OCI-LY3 (cell line): ENCODE results near the gene NXPE3.

Source experiments
- H2AFZ ChIP-seq: fragments of 200-600, 300-600 bp; shearing (Covaris generic); 2 replicates; pipeline ENCODE4 v1.6.0; 2014; ENCODE audit warnings: antibody characterized with exemption, low read depth, low read length
- H3K27ac ChIP-seq: fragments of 200-600, 300-600 bp; sonication (generic); 2 replicates; pipeline ENCODE4 v1.5.1; 2014; ENCODE audit warnings: mild to moderate bottlenecking, low read length, moderate library complexity, mixed read lengths
- H3K27me3 ChIP-seq: fragments of 200-600, 300-600 bp; sonication (generic); 2 replicates; pipeline ENCODE4 v1.6.1; 2014; ENCODE audit warnings: low read depth, low read length, mixed read lengths
- H3K36me3 ChIP-seq: fragments of 200-600, 300-600 bp; sonication (generic); replicated peaks from 2 replicates; pipeline ENCODE3; 2014; ENCODE audit warnings: low read depth, low read length, mixed read lengths
- H3K4me1 ChIP-seq: fragments of 300-600, 200-600 bp; sonication (generic); 2 replicates; pipeline ENCODE4 v1.6.1; 2014; ENCODE audit warnings: low read length, mixed read lengths
- H3K4me2 ChIP-seq: fragments of 200-600, 300-600 bp; sonication (generic); 2 replicates; pipeline ENCODE4 v1.6.1; 2014; ENCODE audit warnings: low read length, mixed read lengths
- H3K4me3 ChIP-seq: fragments of 300-600, 200-600 bp; sonication (generic); 2 replicates; pipeline ENCODE4 v1.5.1; 2014; ENCODE audit warnings: antibody characterized with exemption, mild to moderate bottlenecking, low read length, moderate library complexity
- H3K79me2 ChIP-seq: fragments of 300-600, 200-600 bp; shearing (Covaris generic); 2 replicates; pipeline ENCODE4 v1.6.1; 2014; ENCODE audit warnings: mild to moderate bottlenecking, low read length, mixed read lengths
- H3K9ac ChIP-seq: fragments of 300-600, 200-600 bp; shearing (Covaris generic); 2 replicates; pipeline ENCODE4 v1.6.0; 2014; ENCODE audit warnings: mild to moderate bottlenecking, low read length, moderate library complexity
- H3K9me3 ChIP-seq: fragments of 200-600, 300-600 bp; shearing (Covaris generic); 2 replicates; pipeline ENCODE4 v1.6.1; 2014; ENCODE audit warnings: low read length, mixed read lengths; ENCODE audit not compliant: insufficient read depth
- H4K20me1 ChIP-seq: fragments of 200-600, 300-600 bp; sonication (generic); 2 replicates; pipeline ENCODE4 v1.6.1; 2016; ENCODE audit warnings: low read length, mixed read lengths; ENCODE audit not compliant: insufficient read depth
- EZH2phosphoT487 ChIP-seq: fragments of 200-600 bp; shearing (Covaris generic); IDR thresholded peaks from 2 replicates; pipeline ENCODE4 v1.6.1; 2018; ENCODE audit warnings: antibody characterized with exemption, mixed run types, low read depth
- TF ChIP-seq, protein P1 (sequence below): fragments of 200-600, 300-600 bp; sonication (generic); IDR thresholded peaks from 2 replicates; pipeline ENCODE4 v1.5.1; 2014; ENCODE audit warnings: antibody characterized with exemption, low read length, low read depth

The NXPE3 gene

DNA sequence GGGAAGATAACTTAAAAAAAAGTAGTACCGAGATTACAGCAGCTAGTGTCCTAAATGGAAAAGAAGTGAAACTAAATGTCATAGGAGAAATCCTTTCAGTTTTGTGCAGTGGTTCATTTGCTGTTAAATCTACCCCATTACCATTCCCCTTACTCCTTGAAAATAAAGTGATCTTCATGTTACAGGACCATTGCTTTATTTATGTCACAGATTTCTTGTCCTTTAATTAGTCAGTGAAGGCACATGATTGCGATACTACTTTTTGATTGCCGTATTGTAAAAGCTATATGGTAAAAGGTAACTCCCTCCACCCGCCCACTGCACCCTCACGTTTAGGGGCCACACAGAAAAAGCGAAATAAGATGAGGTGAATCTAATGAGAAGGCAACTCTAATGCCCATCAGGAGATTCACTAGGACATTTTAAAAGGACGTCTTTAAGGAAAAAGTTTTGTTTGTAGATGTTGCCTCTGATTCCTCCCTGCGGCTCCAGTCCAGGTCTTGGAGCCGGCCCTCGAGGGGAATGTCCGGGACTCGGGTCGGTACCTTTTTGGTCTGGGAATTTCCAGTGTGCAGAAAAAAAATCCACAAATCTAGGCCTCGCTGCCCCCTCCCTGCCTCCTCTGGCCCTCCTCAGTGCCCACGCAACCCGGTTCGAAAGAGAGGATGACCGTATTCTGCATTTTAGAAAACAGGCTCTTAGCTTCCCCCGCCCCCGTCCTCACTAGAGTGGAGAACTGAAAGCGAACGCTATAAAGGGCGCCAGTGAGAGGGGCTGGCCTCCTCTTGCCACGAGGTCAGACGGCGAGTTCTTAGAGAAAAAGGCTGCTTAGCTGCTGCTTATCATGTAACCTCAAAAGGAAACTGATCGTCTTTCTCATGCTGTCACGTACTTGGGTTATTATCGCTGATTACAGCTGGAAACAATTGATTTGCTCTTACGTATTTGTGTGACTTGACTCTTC, 48.5 kb downstream of the NXPE3 start:
- Histone ChIP-seq H3K27me3 (no peaks in the 10 kb centered on the region), H3K9ac (peak overlapping the region; percentile 98), H3K36me3 (peaks cover 20% of the 10 kb centered on the region), H2AFZ (peak overlapping the region; percentile 43; the same call in 1 of the 2 replicates), H3K27ac (peak overlapping the region; percentile 91), H3K9me3 (no peaks in the 10 kb centered on the region), H3K79me2 (peaks cover 44% of the 10 kb centered on the region), H4K20me1 (peaks cover 9% of the 10 kb centered on the region), H3K4me2 (peak overlapping the region; percentile 96), H3K4me3 (peak overlapping the region; percentile 89), H3K4me1 (peaks cover 46% of the 10 kb centered on the region)
- TF ChIP-seq EZH2phosphoT487 = no peak
- TF ChIP-seq, protein P1, sequence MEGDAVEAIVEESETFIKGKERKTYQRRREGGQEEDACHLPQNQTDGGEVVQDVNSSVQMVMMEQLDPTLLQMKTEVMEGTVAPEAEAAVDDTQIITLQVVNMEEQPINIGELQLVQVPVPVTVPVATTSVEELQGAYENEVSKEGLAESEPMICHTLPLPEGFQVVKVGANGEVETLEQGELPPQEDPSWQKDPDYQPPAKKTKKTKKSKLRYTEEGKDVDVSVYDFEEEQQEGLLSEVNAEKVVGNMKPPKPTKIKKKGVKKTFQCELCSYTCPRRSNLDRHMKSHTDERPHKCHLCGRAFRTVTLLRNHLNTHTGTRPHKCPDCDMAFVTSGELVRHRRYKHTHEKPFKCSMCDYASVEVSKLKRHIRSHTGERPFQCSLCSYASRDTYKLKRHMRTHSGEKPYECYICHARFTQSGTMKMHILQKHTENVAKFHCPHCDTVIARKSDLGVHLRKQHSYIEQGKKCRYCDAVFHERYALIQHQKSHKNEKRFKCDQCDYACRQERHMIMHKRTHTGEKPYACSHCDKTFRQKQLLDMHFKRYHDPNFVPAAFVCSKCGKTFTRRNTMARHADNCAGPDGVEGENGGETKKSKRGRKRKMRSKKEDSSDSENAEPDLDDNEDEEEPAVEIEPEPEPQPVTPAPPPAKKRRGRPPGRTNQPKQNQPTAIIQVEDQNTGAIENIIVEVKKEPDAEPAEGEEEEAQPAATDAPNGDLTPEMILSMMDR = no peak

DNA sequence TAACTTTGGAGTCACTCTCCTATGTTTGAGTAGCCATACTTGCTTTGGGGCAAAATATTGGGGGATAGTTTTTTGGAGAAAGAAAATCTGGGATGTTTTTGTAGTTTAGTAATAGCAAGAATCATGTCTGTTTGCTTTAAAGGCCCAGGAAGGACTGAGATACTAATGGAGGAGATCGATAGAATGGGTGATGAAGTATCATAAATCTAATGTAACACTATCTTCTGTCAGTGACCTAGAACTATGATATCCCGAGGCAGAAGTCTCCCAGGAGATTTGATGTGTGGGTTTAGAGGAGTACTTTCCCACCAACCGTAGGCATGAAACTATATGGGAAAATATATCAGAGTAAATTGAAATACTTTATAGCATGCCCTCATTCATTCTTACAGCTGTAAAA, 49.3 kb downstream of the NXPE3 start:
- Histone ChIP-seq H3K27ac (peak overlapping the region; percentile 91), H2AFZ (no peak overlapping the region), H3K9ac (peak overlapping the region; percentile 98)

DNA sequence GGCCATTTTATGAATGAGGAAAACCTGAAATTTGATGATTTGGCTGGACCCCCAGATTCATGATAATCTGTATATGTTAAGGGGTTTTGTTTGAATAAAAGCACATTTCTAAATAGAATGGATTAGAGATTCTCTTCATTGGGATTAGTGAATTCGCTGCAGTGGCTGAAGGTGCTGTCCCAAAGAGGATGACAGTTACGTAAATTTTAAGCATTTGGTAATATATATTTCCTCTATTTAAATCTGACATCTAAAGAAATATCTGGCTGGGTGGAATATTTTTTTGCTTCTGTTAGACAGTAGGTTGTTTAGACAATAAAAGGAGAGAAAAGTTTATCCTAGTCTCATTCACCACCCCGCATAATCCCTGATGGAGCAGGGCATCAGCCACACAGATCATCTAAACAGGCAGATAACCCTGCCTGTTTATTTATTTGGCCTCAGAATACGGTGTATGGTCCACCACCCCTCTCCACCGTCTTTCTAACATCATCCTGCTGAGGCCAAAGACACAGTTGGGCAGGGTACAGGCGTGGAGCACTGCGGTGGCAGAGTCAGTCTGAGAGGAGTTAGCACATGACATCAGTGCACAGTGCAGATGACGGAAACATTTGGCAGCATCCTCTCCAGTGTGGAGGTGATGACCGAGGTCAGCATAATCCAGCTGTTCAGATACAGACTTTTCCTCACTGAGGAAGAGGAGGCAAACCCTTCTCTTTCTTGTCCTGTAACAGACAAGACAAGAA, 49.9 kb downstream of the NXPE3 start:
- peak overlapping the region; percentile 91 for H3K27ac ChIP-seq
- peak overlapping the region; percentile 89 for H3K4me3 ChIP-seq
- H2AFZ ChIP-seq = no peak overlapping the region
- peak overlapping the region; percentile 96 for H3K4me2 ChIP-seq
- H3K9me3 ChIP-seq = no peaks in the 10 kb centered on the region
- H3K36me3 ChIP-seq = peaks cover 33% of the 10 kb centered on the region
- H3K9ac ChIP-seq = peak overlapping the region; percentile 98
- H3K79me2 ChIP-seq = peaks cover 58% of the 10 kb centered on the region
- TF ChIP-seq, protein P1 = no peak
- no peak for TF ChIP-seq EZH2phosphoT487
- H3K27me3 ChIP-seq = no peaks in the 10 kb centered on the region
- H4K20me1 ChIP-seq = peaks cover 21% of the 10 kb centered on the region
- peaks cover 59% of the 10 kb centered on the region for H3K4me1 ChIP-seq

More for the DNA sequence above, 49.3 kb downstream of the NXPE3 start:
- H3K9me3 ChIP-seq = no peaks in the 10 kb centered on the region
- no peaks in the 10 kb centered on the region for H3K27me3 ChIP-seq
- peaks cover 16% of the 10 kb centered on the region for H4K20me1 ChIP-seq
- H3K36me3 ChIP-seq = peaks cover 28% of the 10 kb centered on the region
- H3K4me1 ChIP-seq = peaks cover 53% of the 10 kb centered on the region
- TF ChIP-seq, protein P1 = no peak
- no peak for TF ChIP-seq EZH2phosphoT487
- peak overlapping the region; percentile 96 for H3K4me2 ChIP-seq
- H3K4me3 ChIP-seq = peak overlapping the region; percentile 89
- H3K79me2 ChIP-seq = peaks cover 52% of the 10 kb centered on the region

DNA sequence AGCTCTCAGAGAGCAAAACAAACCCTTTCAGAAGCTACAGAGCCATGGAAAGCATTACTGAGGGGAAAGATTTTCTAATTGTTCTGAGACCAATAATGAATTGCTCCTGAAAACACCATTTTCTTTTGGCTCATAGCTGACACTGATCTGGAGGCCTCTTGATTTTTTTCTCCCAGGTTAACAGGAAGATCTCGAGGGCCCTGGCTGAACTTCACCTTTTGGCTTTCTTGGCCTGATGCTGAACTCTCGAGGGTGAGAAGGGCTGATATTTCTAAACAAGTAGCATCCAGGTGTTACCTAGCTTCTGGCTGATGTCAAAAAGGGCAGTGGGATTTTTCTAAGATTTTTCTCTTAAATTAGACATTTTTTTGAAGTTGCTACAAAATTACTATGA, 50.4 kb downstream of the NXPE3 start:
- TF ChIP-seq, protein P1 = no peak
- TF ChIP-seq EZH2phosphoT487 = no peak
- peak overlapping the region; percentile 98 for H3K9ac ChIP-seq

More for the DNA sequence above, 50.4 kb downstream of the NXPE3 start:
- Histone ChIP-seq H3K4me1 (peaks cover 63% of the 10 kb centered on the region), H3K4me2 (peak overlapping the region; percentile 96), H2AFZ (no peak overlapping the region), H3K27ac (peak overlapping the region; percentile 91), H4K20me1 (peaks cover 23% of the 10 kb centered on the region), H3K4me3 (peak overlapping the region; percentile 89), H3K27me3 (no peaks in the 10 kb centered on the region), H3K9me3 (no peaks in the 10 kb centered on the region), H3K36me3 (peaks cover 33% of the 10 kb centered on the region), H3K79me2 (peaks cover 64% of the 10 kb centered on the region)
